ENCODE measurements around the gene DDX18.

DDX18 gene

GRCh38 chr2:117858892-117859531 is 44.5 kb downstream of the DDX18 start:
- peak overlapping the region; percentile 13 for H3K4me3 ChIP-seq (ENCODE audit: low read length)
- H3K27me3 ChIP-seq (ENCODE audit: control insufficient read depth, insufficient read depth, low read length), result peaks cover 5% of the 10 kb centered on the region
- H3K9me3 ChIP-seq (ENCODE audit: control insufficient read depth, low read depth, low read length), result no peaks in the 10 kb centered on the region

GRCh38 chr2:117859532-117859911 is 45.0 kb downstream of the DDX18 start:
- Histone ChIP-seq H3K4me3 (ENCODE audit: low read length) (no peak overlapping the region), H3K27ac (ENCODE audit: low read length) (no peak overlapping the region), H3K36me3 (ENCODE audit: control insufficient read depth, low read depth, low read length) (no peaks in the 10 kb centered on the region), H3K9ac (ENCODE audit: low read length) (no peak overlapping the region), H3K27me3 (ENCODE audit: control insufficient read depth, insufficient read depth, low read length) (peaks cover 5% of the 10 kb centered on the region), H3K4me1 (ENCODE audit: control insufficient read depth, low read depth, low read length) (no peaks in the 10 kb centered on the region), H3K9me3 (ENCODE audit: control insufficient read depth, low read depth, low read length) (no peaks in the 10 kb centered on the region)

More at GRCh38 chr2:117858892-117859531, 44.5 kb downstream of the DDX18 start:
- Histone ChIP-seq H3K9ac (ENCODE audit: low read length) (no peak overlapping the region), H3K27ac (ENCODE audit: low read length) (no peak overlapping the region), H3K4me1 (ENCODE audit: control insufficient read depth, low read depth, low read length) (no peaks in the 10 kb centered on the region), H3K36me3 (ENCODE audit: control insufficient read depth, low read depth, low read length) (no peaks in the 10 kb centered on the region)

- H3K4me3 ChIP-seq (ENCODE audit: low read length), result no peak overlapping the region
- no peaks in the 10 kb centered on the region for H3K9me3 ChIP-seq (ENCODE audit: control insufficient read depth, low read depth, low read length)
- no peaks in the 10 kb centered on the region for H3K4me1 ChIP-seq (ENCODE audit: control insufficient read depth, low read depth, low read length)
- peaks cover 5% of the 10 kb centered on the region for H3K27me3 ChIP-seq (ENCODE audit: control insufficient read depth, insufficient read depth, low read length)
- no peaks in the 10 kb centered on the region for H3K36me3 ChIP-seq (ENCODE audit: control insufficient read depth, low read depth, low read length)
- no peak overlapping the region for H3K9ac ChIP-seq (ENCODE audit: low read length)
- H3K27ac ChIP-seq (ENCODE audit: low read length), result no peak overlapping the region
These were observed 45.6 kb downstream of the DDX18 start for GRCh38 chr2:117859924-117860647.

GRCh38 chr2:117862459-117862858 is 48.0 kb downstream of the DDX18 start:
- no peaks in the 10 kb centered on the region for H3K4me1 ChIP-seq (ENCODE audit: control insufficient read depth, low read depth, low read length)

GRCh38 chr2:117875786-117876185 is 61.3 kb downstream of the DDX18 start:
- H3K4me1 ChIP-seq (ENCODE audit: control insufficient read depth, low read depth, low read length), result no peaks in the 10 kb centered on the region
- H3K27me3 ChIP-seq (ENCODE audit: control insufficient read depth, insufficient read depth, low read length), result no peaks in the 10 kb centered on the region
- H3K9me3 ChIP-seq (ENCODE audit: control insufficient read depth, low read depth, low read length), result no peaks in the 10 kb centered on the region
- H3K9ac ChIP-seq (ENCODE audit: low read length), result no peak overlapping the region
- H3K27ac ChIP-seq (ENCODE audit: low read length), result no peak overlapping the region
- H3K36me3 ChIP-seq (ENCODE audit: control insufficient read depth, low read depth, low read length), result no peaks in the 10 kb centered on the region
- H3K4me3 ChIP-seq (ENCODE audit: low read length), result no peak overlapping the region

More at GRCh38 chr2:117862459-117862858, 48.0 kb downstream of the DDX18 start:
- no peak overlapping the region for H3K4me3 ChIP-seq (ENCODE audit: low read length)
- H3K9me3 ChIP-seq (ENCODE audit: control insufficient read depth, low read depth, low read length), result no peaks in the 10 kb centered on the region
- no peaks in the 10 kb centered on the region for H3K36me3 ChIP-seq (ENCODE audit: control insufficient read depth, low read depth, low read length)
- H3K27me3 ChIP-seq (ENCODE audit: control insufficient read depth, insufficient read depth, low read length), result peaks cover 5% of the 10 kb centered on the region
- no peak overlapping the region for H3K9ac ChIP-seq (ENCODE audit: low read length)
- H3K27ac ChIP-seq (ENCODE audit: low read length), result no peak overlapping the region

GRCh38 chr2:117879003-117879402 is 64.5 kb downstream of the DDX18 start:
- Histone ChIP-seq H3K9me3 (ENCODE audit: control insufficient read depth, low read depth, low read length) (no peaks in the 10 kb centered on the region), H3K27me3 (ENCODE audit: control insufficient read depth, insufficient read depth, low read length) (no peaks in the 10 kb centered on the region), H3K4me3 (ENCODE audit: low read length) (no peak overlapping the region), H3K4me1 (ENCODE audit: control insufficient read depth, low read depth, low read length) (no peaks in the 10 kb centered on the region), H3K9ac (ENCODE audit: low read length) (no peak overlapping the region), H3K27ac (ENCODE audit: low read length) (no peak overlapping the region), H3K36me3 (ENCODE audit: control insufficient read depth, low read depth, low read length) (no peaks in the 10 kb centered on the region)

Measured in iPS-18a (cell line).